Neutrophil (primary cell): ENCODE results near the gene RAI2.

Source experiments
- H3K27ac ChIP-seq: fragments of 200-600 bp; sonication (generic); 2 replicates; pipeline ENCODE4 v1.5.1; 2016; ENCODE audit warnings: mild to moderate bottlenecking, moderate library complexity
- H3K27me3 ChIP-seq: fragments of 200-600 bp; sonication (generic); 2 replicates; pipeline ENCODE4 v1.6.0; 2016; ENCODE audit warnings: mild to moderate bottlenecking
- H3K36me3 ChIP-seq: fragments of 200-600 bp; sonication (generic); 2 replicates; pipeline ENCODE4 v1.5.1; 2017
- H3K4me1 ChIP-seq, 2 experiments: fragments of 200-600 bp in 1 of 2; sonication (generic) in 1 of 2; 1 replicate in 1 of 2; 2 replicates in 1 of 2; pipeline versions ENCODE4 v1.5.1 to v1.6.1; 2013 to 2016; ENCODE audit warnings: low read depth in 1 of 2, low read length in 1 of 2, mild to moderate bottlenecking in 1 of 2, moderate library complexity in 1 of 2; ENCODE audit not compliant: control insufficient read depth in 1 of 2, insufficient read depth in 1 of 2
- H3K4me3 ChIP-seq, 2 experiments: fragments of 200-600 bp in 1 of 2; sonication (generic) in 1 of 2; 1 replicate in 1 of 2; 2 replicates in 1 of 2; pipeline ENCODE4 v1.5.1; 2013 to 2016; ENCODE audit warnings: low read depth in 1 of 2, low read length in 1 of 2, mild to moderate bottlenecking in 1 of 2, moderate library complexity in 1 of 2
- H3K9me3 ChIP-seq: fragments of 200-600 bp; sonication (generic); 2 replicates; pipeline ENCODE4 v1.5.1; 2016
- CTCF ChIP-seq: fragments of 200-600 bp; sonication (generic); IDR thresholded peaks from 2 replicates; pipeline ENCODE4 v1.5.1; 2016; ENCODE audit warnings: antibody characterized with exemption

The RAI2 gene

GRCh38 chrX:17854069-17854468 is 7.0 kb downstream of the RAI2 start:
- no peak for TF ChIP-seq CTCF
- no peaks in the 10 kb centered on the region for H3K9me3 ChIP-seq
- H3K27ac ChIP-seq = no peak overlapping the region

GRCh38 chrX:17851874-17852273 is 9.2 kb downstream of the RAI2 start:
- H3K9me3 ChIP-seq = no peaks in the 10 kb centered on the region
- H3K4me1 ChIP-seq = no peaks in the 10 kb centered on the region
- no peaks in the 10 kb centered on the region for H3K36me3 ChIP-seq
- no peak overlapping the region for H3K4me3 ChIP-seq
- peaks cover 68% of the 10 kb centered on the region for H3K27me3 ChIP-seq
- H3K27ac ChIP-seq = no peak overlapping the region
- TF ChIP-seq CTCF = no peak

More at GRCh38 chrX:17854069-17854468, 7.0 kb downstream of the RAI2 start:
- Histone ChIP-seq H3K36me3 (no peaks in the 10 kb centered on the region), H3K4me3 (no peak overlapping the region), H3K4me1 (no peaks in the 10 kb centered on the region), H3K27me3 (peaks cover 83% of the 10 kb centered on the region)

GRCh38 chrX:17848545-17849265 is 12.4 kb downstream of the RAI2 start:
- TF ChIP-seq CTCF = no peak
- Histone ChIP-seq H3K36me3 (no peaks in the 10 kb centered on the region), H3K27me3 (peaks cover 36% of the 10 kb centered on the region), H3K9me3 (no peaks in the 10 kb centered on the region), H3K4me3 (no peak overlapping the region), H3K27ac (no peak overlapping the region), H3K4me1 (no peaks in the 10 kb centered on the region)

GRCh38 chrX:17846045-17846444 is 15.1 kb downstream of the RAI2 start:
- H3K4me3 ChIP-seq = no peak overlapping the region
- no peak overlapping the region for H3K27ac ChIP-seq
- peaks cover 11% of the 10 kb centered on the region for H3K27me3 ChIP-seq
- no peaks in the 10 kb centered on the region for H3K36me3 ChIP-seq
- no peak for TF ChIP-seq CTCF
- no peaks in the 10 kb centered on the region for H3K9me3 ChIP-seq
- peaks cover 6 to 7% of the 10 kb centered on the region in 2 experiments for H3K4me1 ChIP-seq

GRCh38 chrX:17844236-17844635 is 16.9 kb downstream of the RAI2 start:
- peaks cover 6 to 7% of the 10 kb centered on the region in 2 experiments for H3K4me1 ChIP-seq
- H3K27ac ChIP-seq = no peak overlapping the region
- TF ChIP-seq CTCF = no peak
- H3K9me3 ChIP-seq = no peaks in the 10 kb centered on the region
- H3K27me3 ChIP-seq = peaks cover 8% of the 10 kb centered on the region
- no peak overlapping the region for H3K4me3 ChIP-seq
- H3K36me3 ChIP-seq = no peaks in the 10 kb centered on the region
